Measurements from ENCODE around the gene SPON1.
"Not testable (repeated sequence)": the region's sequence is repeated elsewhere in the genome, so short reads cannot be mapped to it uniquely, and the experiment has no call there.

Gene SPON1

GRCh38 chr11:13984616-13985450, 22.3 kb downstream of the SPON1 start:
- DNase-seq, result no peak

- DNase-seq, result not testable (repeated sequence)
These were observed 24.2 kb downstream of the SPON1 start for GRCh38 chr11:13986695-13987094.

GRCh38 chr11:13992158-13992856, 29.8 kb downstream of the SPON1 start:
- DNase-seq, result not testable (repeated sequence)

- DNase-seq, result no peak
These were observed 30.7 kb downstream of the SPON1 start for GRCh38 chr11:13993096-13993765.

GRCh38 chr11:13997881-13998280, 35.4 kb downstream of the SPON1 start:
- no peak for DNase-seq

GRCh38 chr11:13999704-14000103, 37.2 kb downstream of the SPON1 start:
- DNase-seq, result no peak

GRCh38 chr11:14001597-14001996, 39.1 kb downstream of the SPON1 start:
- no peak for DNase-seq

- no peak for DNase-seq
These were observed 45.0 kb downstream of the SPON1 start for GRCh38 chr11:14007566-14007965.

GRCh38 chr11:14010665-14011064, 48.1 kb downstream of the SPON1 start:
- no peak for DNase-seq

- DNase-seq, result no peak
These were observed 50.3 kb downstream of the SPON1 start for GRCh38 chr11:14012846-14013245.

GRCh38 chr11:14015711-14016110, 53.2 kb downstream of the SPON1 start:
- no peak for DNase-seq

- DNase-seq, result no peak
These were observed 55.9 kb downstream of the SPON1 start for GRCh38 chr11:14018441-14018840.

- DNase-seq, result no peak
These were observed 59.2 kb downstream of the SPON1 start for GRCh38 chr11:14021738-14022137.

- no peak for DNase-seq
These were observed 59.7 kb downstream of the SPON1 start for GRCh38 chr11:14022251-14022650.

- no peak for DNase-seq
These were observed 60.3 kb downstream of the SPON1 start for GRCh38 chr11:14022821-14023220.

GRCh38 chr11:14026961-14027360, 64.4 kb downstream of the SPON1 start:
- DNase-seq, result no peak

GRCh38 chr11:14027525-14027924, 65.0 kb downstream of the SPON1 start:
- no peak for DNase-seq

GRCh38 chr11:14029440-14029839, 66.9 kb downstream of the SPON1 start:
- DNase-seq, result no peak

- DNase-seq, result peak; percentile 71
These were observed 67.7 kb downstream of the SPON1 start for GRCh38 chr11:14029971-14030920.

- DNase-seq, result not testable (repeated sequence)
These were observed 73.0 kb downstream of the SPON1 start for GRCh38 chr11:14035526-14035925.

GRCh38 chr11:14036469-14036868, 73.9 kb downstream of the SPON1 start:
- no peak for DNase-seq

- DNase-seq, result no peak
These were observed 78.5 kb downstream of the SPON1 start for GRCh38 chr11:14041040-14041439.

GRCh38 chr11:14041565-14041964, 79.0 kb downstream of the SPON1 start:
- no peak for DNase-seq

Measured in NCI-H2081 treated with DMSO at 0.1 percent for 48 hours (cell line).